HG03025 (cell line): ENCODE data around the gene LMTK3.
A peak's percentile ranks its signal among the peaks of the same experiment; 100 is the strongest.

Source experiments
- ATAC-seq: cut with Tn5 transposase; IDR thresholded peaks from one replicate; pipeline ENCODE4 v1.9.1; 2021; ENCODE audit warnings: mild to moderate bottlenecking, moderate library complexity; ENCODE audit not compliant: unreplicated experiment, low FRiP score

LMTK3 gene

GRCh38 chr19:48474084-48474592, 37.5 kb downstream of the LMTK3 start:
- ATAC-seq, result no peak

GRCh38 chr19:48473161-48473966, 38.3 kb downstream of the LMTK3 start:
- no peak for ATAC-seq

- ATAC-seq, result no peak
These were observed 39.8 kb downstream of the LMTK3 start for GRCh38 chr19:48471836-48472235.

GRCh38 chr19:48470856-48471255, 40.8 kb downstream of the LMTK3 start:
- no peak for ATAC-seq

- no peak for ATAC-seq
These were observed 41.5 kb downstream of the LMTK3 start for GRCh38 chr19:48469934-48470680.

GRCh38 chr19:48469289-48469881, 42.2 kb downstream of the LMTK3 start, which contains the start of gene CYTH2:
Gene CYTH2, plus strand, starts transcription at chr19:48469369. Its CDS starts 139 bp downstream, at chr19:48469508.
- ATAC-seq, result peak; percentile 25

GRCh38 chr19:48468772-48469288, 42.8 kb downstream of the LMTK3 start:
- ATAC-seq, result peak; percentile 92

- ATAC-seq, result no peak
These were observed 44.9 kb downstream of the LMTK3 start for GRCh38 chr19:48466561-48467325.

GRCh38 chr19:48465215-48465614, 46.4 kb downstream of the LMTK3 start:
- no peak for ATAC-seq

- no peak for ATAC-seq
These were observed 49.5 kb downstream of the LMTK3 start for GRCh38 chr19:48461982-48462655.

GRCh38 chr19:48461651-48461981, 50.0 kb downstream of the LMTK3 start:
- no peak for ATAC-seq

- no peak for ATAC-seq
These were observed 53.6 kb downstream of the LMTK3 start for GRCh38 chr19:48458016-48458415.

- ATAC-seq, result no peak
These were observed 54.8 kb downstream of the LMTK3 start for GRCh38 chr19:48456864-48457263.

GRCh38 chr19:48455908-48456562, 55.6 kb downstream of the LMTK3 start:
- ATAC-seq, result no peak

GRCh38 chr19:48455171-48455907, 56.3 kb downstream of the LMTK3 start, which contains the start of gene KCNJ14:
Gene KCNJ14, plus strand, starts transcription at chr19:48455574. Its CDS starts 6,151 bp downstream, at chr19:48461725.
- ATAC-seq, result no peak

- ATAC-seq, result no peak
These were observed 57.4 kb downstream of the LMTK3 start for GRCh38 chr19:48454150-48454730.

- ATAC-seq, result no peak
These were observed 59.1 kb downstream of the LMTK3 start for GRCh38 chr19:48452289-48453190.
